ENCODE data around the gene LRMDA.

DNA sequence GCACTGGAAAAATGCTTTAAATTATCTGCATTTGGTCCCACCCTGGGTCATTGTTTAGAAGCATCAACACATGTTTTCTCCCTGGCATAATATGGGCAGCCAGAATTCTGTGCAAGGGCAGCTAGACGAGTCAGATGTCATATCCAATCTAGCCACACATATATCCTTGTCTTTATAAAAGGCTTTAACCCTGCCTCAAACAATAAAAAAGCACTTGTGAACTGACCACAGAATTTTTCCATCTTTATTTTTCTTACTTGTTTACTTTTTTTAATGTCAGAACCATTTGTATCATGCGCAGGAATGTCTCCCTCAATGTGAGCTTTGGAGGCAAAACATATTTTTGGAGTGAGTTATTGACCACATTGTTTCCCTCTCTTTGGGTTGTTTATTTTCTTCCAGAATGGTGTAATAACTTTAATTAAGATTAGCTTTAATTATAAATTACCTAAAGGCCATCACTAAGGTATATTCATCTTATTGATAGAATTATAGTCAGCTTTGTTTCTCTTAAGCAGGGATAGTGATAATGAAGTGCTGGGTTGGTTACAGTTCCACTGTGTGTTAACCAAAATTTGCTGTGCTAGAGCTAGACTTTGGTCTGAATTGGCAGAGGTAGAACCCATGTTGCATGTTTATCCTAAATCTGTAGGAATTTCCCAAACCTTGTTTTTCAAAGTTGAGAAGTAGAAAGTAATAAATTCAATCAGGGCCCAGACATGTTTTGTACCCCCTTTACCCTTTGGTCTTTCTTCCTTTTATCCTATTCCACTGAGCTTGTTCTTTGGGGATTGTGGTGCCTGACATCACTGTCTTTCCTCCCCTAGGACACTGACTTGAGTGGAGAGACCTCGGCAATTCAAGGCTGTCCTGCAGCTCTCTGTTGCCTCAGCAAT lies 1127.8 kb downstream of the LRMDA start:
- TF ChIP-seq, protein P1, sequence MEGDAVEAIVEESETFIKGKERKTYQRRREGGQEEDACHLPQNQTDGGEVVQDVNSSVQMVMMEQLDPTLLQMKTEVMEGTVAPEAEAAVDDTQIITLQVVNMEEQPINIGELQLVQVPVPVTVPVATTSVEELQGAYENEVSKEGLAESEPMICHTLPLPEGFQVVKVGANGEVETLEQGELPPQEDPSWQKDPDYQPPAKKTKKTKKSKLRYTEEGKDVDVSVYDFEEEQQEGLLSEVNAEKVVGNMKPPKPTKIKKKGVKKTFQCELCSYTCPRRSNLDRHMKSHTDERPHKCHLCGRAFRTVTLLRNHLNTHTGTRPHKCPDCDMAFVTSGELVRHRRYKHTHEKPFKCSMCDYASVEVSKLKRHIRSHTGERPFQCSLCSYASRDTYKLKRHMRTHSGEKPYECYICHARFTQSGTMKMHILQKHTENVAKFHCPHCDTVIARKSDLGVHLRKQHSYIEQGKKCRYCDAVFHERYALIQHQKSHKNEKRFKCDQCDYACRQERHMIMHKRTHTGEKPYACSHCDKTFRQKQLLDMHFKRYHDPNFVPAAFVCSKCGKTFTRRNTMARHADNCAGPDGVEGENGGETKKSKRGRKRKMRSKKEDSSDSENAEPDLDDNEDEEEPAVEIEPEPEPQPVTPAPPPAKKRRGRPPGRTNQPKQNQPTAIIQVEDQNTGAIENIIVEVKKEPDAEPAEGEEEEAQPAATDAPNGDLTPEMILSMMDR (conservative IDR thresholded peaks at IDR 0.05; ENCODE audit: low read length) = no peak
- TF ChIP-seq EZH2phosphoT487 (IDR thresholded peaks at IDR 0.05; ENCODE audit: borderline replicate concordance, low read depth, low read length) = no peak

Data from OCI-LY7 (cell line).